Measurements from ENCODE around the gene SMG6.

- TF ChIP-seq, protein P1, sequence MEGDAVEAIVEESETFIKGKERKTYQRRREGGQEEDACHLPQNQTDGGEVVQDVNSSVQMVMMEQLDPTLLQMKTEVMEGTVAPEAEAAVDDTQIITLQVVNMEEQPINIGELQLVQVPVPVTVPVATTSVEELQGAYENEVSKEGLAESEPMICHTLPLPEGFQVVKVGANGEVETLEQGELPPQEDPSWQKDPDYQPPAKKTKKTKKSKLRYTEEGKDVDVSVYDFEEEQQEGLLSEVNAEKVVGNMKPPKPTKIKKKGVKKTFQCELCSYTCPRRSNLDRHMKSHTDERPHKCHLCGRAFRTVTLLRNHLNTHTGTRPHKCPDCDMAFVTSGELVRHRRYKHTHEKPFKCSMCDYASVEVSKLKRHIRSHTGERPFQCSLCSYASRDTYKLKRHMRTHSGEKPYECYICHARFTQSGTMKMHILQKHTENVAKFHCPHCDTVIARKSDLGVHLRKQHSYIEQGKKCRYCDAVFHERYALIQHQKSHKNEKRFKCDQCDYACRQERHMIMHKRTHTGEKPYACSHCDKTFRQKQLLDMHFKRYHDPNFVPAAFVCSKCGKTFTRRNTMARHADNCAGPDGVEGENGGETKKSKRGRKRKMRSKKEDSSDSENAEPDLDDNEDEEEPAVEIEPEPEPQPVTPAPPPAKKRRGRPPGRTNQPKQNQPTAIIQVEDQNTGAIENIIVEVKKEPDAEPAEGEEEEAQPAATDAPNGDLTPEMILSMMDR (IDR thresholded peaks at IDR 0.05) = no peak
- TF ChIP-seq ZFX (IDR thresholded peaks at IDR 0.05; ENCODE audit: borderline replicate concordance) = no peak
Measured at GRCh38 chr17:2283302-2283701, 20.3 kb downstream of the SMG6 start.

All from 22Rv1 (cell line).